Measurements from ENCODE around the gene TARS2.

DNA sequence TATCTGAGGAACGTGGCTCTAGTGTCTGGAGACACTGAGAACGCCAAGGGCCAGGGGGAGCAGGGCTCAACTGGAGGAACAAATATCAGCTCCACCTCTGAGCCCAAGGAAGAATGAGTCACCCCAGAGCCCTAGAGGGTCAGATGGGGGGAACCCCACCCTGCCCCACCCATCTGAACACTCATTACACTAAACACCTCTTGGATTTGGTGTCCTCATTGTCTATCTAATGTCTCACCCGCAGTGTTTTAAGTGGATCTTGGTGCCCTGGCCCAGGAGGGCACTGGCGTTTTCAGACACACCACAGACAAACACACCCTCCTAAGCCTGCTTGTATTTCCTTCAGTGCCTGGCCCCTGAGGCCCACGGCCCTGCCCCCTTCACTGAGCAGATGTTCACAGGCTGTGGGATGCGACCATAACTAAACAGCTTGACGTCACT lies 26.2 kb downstream of the TARS2 start:
- TF ChIP-seq CREB1 (IDR thresholded peaks at IDR 0.05; ENCODE audit: low read depth) (no peak), NFIC (IDR thresholded peaks at IDR 0.05) (no peak), CEBPB (IDR thresholded peaks at IDR 0.05) (no peak), EGR1 (IDR thresholded peaks at IDR 0.05) (no peak), TCF12 (IDR thresholded peaks at IDR 0.05; ENCODE audit: low read depth) (no peak), RAD21 (IDR thresholded peaks at IDR 0.05; ENCODE audit: low read depth) (no peak), FOXM1 (IDR thresholded peaks at IDR 0.05; ENCODE audit: borderline replicate concordance, low read depth) (no peak), TAF1 (IDR thresholded peaks at IDR 0.05; ENCODE audit: low read depth) (no peak)
